ENCODE results near the gene CDH2.
"Not testable (repeated sequence)": the region's sequence is repeated elsewhere in the genome, so short reads cannot be mapped to it uniquely, and the experiment has no call there.

Gene CDH2

DNA sequence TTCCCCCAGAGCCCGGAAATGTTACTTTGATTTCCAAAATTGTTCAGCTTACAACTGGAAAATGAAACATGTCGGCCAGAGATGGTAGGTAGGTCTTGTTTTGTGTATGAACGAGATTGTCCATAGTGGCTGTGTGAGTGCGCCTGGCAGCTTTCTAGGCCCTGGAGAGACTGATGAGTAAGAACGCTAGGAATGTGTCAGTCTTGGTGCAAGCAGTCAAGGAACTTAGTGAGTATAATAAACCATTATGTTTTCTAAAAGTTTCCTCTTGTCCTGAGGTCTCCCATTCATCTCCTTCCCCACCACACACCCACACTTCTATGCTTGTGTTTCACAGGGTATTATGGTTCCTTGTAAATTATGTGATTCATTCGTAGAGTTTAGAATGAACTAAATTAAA, 234.2 kb downstream of the CDH2 start:
- no peak for DNase-seq (ENCODE audit: low spot score)
- POLR2A ChIA-PET (ENCODE audit: low non-redundant PET): no interaction called here
- TF ChIP-seq, protein P1, sequence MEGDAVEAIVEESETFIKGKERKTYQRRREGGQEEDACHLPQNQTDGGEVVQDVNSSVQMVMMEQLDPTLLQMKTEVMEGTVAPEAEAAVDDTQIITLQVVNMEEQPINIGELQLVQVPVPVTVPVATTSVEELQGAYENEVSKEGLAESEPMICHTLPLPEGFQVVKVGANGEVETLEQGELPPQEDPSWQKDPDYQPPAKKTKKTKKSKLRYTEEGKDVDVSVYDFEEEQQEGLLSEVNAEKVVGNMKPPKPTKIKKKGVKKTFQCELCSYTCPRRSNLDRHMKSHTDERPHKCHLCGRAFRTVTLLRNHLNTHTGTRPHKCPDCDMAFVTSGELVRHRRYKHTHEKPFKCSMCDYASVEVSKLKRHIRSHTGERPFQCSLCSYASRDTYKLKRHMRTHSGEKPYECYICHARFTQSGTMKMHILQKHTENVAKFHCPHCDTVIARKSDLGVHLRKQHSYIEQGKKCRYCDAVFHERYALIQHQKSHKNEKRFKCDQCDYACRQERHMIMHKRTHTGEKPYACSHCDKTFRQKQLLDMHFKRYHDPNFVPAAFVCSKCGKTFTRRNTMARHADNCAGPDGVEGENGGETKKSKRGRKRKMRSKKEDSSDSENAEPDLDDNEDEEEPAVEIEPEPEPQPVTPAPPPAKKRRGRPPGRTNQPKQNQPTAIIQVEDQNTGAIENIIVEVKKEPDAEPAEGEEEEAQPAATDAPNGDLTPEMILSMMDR (conservative IDR thresholded peaks at IDR 0.05; ENCODE audit: low read depth): no peak
- no peak overlapping the region for H3K27ac ChIP-seq
- CTCF ChIA-PET: no interaction called here

DNA sequence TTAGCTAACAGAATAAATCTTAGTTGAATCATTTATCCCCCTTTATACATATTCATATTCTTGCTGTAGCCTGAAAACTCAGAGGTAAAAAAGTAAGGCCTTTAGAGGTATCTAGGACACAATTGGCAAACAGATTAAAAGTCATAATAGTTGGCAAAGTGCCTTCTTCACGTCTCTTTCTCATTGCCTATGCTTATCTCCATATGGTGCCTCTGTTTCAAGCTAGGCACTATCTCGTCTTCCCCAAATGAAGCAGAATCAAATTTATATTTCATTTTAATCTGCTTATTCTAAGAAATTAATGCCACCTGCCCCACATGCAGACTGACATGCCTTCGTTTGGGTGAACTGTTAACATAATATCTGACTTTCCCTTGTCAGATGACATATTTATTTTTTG, 245.4 kb downstream of the CDH2 start:
- TF ChIP-seq, protein P1 (conservative IDR thresholded peaks at IDR 0.05; ENCODE audit: low read depth): no peak
- POLR2A ChIA-PET (ENCODE audit: low non-redundant PET): no interaction called here
- CTCF ChIA-PET: no interaction called here
- no peak overlapping the region for H3K27ac ChIP-seq
- no peak for DNase-seq (ENCODE audit: low spot score)

DNA sequence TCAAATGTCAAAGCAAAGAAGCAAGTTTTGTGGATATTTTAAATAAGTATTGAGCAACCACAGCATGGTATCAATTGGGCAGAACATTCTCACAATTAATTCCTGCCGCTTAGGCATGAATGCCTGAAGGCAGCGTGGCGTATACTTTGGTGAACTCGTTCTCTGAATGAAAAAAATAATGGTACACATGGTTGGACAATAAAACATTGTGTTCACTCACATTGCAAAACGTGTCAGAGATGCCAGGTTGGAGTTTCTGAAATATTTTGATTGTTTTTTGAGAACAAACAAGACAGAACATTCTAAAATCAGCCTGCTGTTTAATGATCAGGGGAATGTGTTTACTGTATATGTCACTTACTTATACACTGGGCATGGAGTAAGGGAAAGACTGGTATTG, 254.2 kb downstream of the CDH2 start:
- no peak for DNase-seq (ENCODE audit: low spot score)
- ChIA-PET POLR2A (ENCODE audit: low non-redundant PET) (no interaction called here), CTCF (no interaction called here)
- H3K27ac ChIP-seq: no peak overlapping the region
- TF ChIP-seq, protein P1 (conservative IDR thresholded peaks at IDR 0.05; ENCODE audit: low read depth): no peak

DNA sequence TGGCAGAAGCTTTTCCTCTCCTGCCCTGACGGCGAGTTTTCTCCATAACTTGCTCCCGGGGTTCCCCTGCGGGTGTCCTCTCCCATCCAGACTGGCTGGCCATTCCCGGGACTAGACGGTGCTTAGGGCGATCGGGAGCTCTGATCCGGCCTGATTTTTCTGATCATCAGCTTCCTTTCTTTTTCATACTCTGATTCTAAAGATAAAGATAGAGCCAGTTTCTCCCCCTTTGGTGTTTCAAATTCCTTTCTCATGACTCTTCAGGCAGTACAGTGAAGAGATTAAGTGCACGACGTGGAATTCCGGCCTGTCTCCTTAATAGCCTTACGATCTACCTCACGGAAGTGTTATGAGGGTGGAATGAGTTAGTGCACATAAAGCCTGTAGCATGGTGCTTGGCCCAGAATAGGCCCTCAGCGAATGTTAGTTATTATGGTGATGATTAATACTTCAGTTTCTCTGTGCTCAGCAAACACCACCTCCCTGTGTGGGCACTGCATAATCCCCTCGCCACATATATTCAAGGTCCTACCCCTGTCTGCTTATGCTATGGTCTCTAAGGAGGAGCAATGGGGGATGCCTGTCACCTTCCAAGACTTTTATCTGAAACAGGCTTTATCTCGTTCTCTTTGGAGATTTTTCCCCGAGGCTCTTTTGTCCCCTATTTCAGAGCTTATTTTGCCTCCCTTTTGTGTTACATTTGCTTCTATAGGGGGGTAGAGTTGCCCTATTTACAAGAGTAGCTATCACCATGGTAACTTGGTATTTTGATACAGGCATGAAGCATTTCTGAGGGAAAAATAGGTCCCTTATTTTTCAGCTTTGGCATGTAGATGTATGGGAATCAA, 254.8 kb downstream of the CDH2 start:
- DNase-seq (ENCODE audit: low spot score): peak; percentile 63
- POLR2A ChIA-PET (ENCODE audit: low non-redundant PET): no interaction called here
- peak overlapping the region; percentile 55; the same call in 1 of the 2 replicates for H3K27ac ChIP-seq
- TF ChIP-seq, protein P1 (conservative IDR thresholded peaks at IDR 0.05; ENCODE audit: low read depth): no peak
- CTCF ChIA-PET: no interaction called here

DNA sequence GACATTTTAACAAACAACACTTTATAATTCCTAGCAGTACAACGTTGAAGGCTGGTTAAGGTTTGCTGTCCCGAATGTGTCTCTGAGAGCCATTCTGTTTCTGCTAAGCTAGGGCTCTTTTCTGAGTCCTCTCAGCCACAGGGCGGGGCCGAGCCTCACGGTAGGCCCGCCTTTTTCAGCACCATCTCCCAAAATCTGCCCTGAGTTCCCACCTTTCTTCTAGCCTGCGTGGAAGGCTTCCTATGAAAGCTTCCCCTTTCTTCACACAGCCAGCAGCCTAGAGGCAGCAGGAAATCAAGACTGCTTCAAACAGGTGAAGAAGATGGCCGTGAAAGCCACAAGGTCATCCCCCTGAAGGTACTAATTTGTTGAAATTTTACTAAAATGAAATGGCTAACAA, 255.5 kb downstream of the CDH2 start:
- peak overlapping the region; percentile 55; the same call in 1 of the 2 replicates for H3K27ac ChIP-seq
- ChIA-PET CTCF (no interaction called here), POLR2A (ENCODE audit: low non-redundant PET) (no interaction called here)
- DNase-seq (ENCODE audit: low spot score): no peak
- TF ChIP-seq, protein P1 (conservative IDR thresholded peaks at IDR 0.05; ENCODE audit: low read depth): no peak

DNA sequence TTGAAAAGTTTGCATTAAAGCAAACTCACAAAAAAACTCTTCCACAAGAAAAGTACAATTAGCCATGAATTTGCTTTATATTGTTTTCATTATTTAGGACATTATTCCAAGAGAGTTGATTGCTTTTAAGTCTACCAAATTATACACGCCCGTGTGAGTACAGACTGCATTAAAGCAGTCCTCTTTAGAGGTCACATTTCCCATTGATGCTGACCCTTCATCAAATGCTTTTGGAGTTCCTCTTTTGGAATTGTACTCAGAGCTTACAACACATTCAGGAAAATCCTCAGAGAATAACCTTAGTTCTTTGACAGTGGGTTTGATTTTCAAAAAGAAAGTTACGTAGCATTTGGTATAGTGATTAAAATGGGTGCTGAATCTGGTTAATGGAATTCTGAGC, 256.1 kb downstream of the CDH2 start:
- CTCF ChIA-PET: no interaction called here
- H3K27ac ChIP-seq: no peak overlapping the region
- POLR2A ChIA-PET (ENCODE audit: low non-redundant PET): no interaction called here
- TF ChIP-seq, protein P1 (conservative IDR thresholded peaks at IDR 0.05; ENCODE audit: low read depth): no peak
- DNase-seq (ENCODE audit: low spot score): no peak

DNA sequence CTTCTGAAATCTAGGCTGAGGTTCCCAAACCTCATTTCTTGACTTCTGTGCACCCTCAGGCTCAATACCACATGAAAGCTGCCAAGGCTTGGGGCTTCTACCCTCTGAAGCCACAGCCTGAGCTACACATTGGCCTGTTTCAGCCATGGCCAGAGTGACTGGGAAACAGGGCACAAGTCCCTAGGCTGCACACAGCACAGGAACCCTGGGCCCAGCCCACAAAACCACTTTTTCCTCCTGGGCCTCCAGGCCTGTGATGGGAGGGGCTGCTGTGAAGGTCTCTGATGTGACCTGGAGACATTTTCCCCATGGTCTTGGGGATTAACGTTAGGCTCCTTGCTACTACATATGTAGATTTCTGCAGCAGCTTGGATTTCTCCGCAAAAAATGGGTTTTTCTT, 270.7 kb downstream of the CDH2 start:
- DNase-seq (ENCODE audit: low spot score); CTCF ChIA-PET; POLR2A ChIA-PET (ENCODE audit: low non-redundant PET); H3K27ac ChIP-seq: not testable (repeated sequence)
